Inferior parietal cortex (tissue), 1 donor: ENCODE results near the gene ARMH1.
"Not testable (repeated sequence)": the region's sequence is repeated elsewhere in the genome, so short reads cannot be mapped to it uniquely, and the experiment has no call there.

ENCODE experiments used
- DNase-seq: peaks from one replicate; pipeline ENCODE4 v3.0.0-alpha.2; 2016; ENCODE audit errors: extremely low spot score

The ARMH1 gene

DNA sequence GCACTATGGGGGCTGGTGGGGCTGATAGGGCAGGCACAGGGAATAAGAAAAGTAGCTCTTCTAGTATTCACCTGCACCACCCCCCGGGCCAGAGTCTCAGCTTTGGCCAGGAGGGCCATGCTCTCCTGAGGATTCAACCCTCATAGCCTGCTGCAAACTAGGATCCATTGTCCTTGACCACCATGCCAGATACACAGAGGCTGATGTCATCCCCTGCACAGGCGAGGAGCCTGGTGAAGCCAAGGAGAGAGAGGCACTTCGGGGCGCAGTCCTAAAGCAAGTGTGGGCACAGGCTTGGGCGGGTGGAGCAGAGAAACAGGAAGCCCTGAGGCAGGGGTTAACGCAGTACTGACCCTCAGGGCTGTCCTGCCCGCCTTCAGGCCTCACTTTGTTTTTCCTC, 29.7 kb upstream of the ARMH1 start:
- DNase-seq: no peak

DNA sequence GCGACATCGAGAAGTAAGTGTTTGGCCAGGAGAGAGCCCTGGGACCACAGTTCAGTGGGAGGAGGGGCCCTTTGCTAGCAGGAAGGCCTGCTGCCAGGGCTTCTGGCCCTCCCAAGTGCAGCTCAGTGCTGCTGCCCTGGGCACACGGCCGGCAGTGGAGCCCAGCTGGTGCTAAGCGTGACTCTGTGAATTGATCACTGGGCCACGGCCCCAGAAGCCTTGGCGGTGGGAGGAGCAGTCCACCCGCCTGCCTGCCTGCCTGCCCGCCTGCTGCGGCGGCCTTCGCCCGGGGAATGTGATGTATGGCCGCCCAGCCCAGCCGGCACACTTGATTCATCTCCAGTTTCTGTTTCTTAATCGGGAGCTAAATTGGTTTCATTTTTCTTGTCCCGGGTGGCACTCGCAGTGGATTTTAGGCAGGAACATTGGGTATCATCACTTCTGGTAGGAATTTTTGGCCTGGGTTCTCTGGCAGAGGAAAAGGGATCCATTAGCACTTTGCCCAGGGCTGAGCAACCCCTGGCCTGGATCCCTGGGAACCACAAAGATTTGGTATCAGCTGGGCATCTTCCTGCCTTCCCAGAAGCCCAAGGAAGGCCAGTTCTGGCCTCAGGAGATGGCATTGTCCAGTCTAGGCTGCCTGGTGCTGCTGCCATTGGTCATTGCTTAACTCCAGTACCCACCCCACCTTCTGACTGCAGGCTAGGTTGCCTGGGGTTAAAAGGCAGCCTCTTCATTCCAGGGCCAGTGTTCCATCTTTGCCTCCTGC, 28.9 kb upstream of the ARMH1 start:
- DNase-seq: peak; percentile 81

- no peak for DNase-seq
These were observed 28.0 kb upstream of the ARMH1 start for GRCh38 chr1:44646261-44647110.

DNA sequence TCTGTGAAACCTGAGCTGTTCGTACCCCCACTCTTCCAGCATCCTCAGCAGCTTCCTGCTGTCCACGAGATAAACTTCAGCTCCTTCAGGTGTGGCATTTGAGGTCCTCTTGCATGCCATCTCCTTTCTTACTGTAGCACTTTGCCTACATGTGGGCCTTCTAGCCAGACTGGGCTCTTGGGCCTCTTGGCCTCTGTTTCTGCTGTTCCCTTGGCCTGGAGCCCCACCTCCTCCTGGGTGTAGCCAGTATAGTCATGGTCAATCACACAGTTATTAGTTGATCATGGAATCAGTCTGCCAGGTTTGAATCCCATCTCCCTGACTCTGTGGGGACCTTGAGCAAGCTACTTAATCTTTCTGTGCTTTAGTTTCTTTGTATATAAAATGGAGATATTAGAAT, 26.6 kb upstream of the ARMH1 start:
- DNase-seq: no peak

GRCh38 chr1:44648529-44649250, 25.8 kb upstream of the ARMH1 start:
- no peak for DNase-seq

- DNase-seq: no peak
These were observed 24.7 kb upstream of the ARMH1 start for GRCh38 chr1:44649788-44650158.

- DNase-seq: no peak
These were observed 24.2 kb upstream of the ARMH1 start for GRCh38 chr1:44650159-44650831.

- DNase-seq: no peak
These were observed 23.4 kb upstream of the ARMH1 start for GRCh38 chr1:44651069-44651468.

DNA sequence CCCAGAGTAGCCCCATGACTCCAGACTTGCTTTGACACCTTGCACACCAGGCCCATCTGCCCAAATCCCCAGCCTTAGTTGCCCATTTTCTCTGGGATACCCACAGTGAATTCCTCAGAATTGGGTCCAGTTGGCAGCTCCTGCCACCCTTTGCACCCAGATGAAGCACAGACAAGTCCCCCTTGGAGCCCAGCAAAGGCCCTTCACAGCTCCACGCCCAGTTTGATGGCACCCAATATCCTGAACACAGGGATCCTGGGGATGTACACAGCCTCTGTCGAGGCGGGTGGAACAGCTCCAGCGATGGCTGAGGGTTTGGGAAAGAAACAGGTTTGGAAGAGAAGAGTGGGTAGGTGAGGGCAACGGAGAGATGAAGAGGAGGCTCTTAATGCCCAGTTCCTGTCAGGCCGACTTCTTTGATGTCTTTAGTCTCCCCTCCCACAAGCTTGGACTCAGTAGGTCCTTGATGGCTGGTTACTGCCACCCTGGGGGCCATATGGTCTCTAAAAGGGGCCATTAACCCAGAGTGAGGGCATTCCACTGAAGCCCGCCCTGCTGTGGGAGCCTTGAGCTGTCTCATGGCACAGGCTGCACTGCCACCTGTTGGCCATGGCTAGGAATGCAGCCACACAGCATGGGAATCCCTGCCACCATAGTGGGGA, 21.9 kb upstream of the ARMH1 start:
- peak; percentile 94 for DNase-seq

DNA sequence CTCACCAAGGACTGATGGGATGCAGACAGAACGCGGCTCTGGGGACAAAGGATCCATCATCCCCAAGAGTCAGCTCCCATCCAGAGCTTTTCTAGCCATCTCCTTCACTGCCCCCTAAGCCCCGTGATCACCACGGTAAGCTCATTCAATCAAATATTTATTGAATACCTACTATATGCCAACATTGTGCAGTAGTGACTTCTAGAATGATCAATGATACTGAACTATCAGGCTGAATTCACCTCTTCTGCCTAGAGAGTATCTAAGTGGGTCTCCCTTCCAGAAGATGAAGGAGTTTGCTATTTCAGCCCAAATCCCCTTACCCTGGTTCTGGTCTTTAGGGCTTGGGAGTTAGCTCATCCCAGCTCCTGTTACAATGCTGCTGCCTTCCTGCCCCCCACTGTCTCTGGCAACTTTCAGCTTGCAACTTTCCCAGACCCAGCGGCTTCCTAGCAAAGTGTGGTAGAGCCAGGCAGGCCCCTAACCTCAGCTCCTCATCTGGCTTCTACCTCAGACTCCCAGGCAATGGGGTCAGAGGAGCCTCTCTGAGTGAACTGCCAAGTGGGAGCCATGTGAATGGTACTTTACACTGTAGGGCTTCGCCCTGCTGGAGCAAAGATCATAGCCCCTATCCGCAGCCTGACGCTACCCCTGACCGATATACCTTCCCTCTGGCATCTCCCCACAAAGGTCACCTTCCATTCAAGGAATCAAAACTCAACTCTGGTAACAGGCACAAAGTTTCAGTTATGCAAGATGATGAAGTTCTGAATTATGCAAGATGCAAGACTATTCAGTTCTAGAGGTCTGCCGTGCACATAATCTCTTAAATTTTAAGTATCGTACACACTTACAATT, 21.2 kb upstream of the ARMH1 start:
- DNase-seq: no peak

DNA sequence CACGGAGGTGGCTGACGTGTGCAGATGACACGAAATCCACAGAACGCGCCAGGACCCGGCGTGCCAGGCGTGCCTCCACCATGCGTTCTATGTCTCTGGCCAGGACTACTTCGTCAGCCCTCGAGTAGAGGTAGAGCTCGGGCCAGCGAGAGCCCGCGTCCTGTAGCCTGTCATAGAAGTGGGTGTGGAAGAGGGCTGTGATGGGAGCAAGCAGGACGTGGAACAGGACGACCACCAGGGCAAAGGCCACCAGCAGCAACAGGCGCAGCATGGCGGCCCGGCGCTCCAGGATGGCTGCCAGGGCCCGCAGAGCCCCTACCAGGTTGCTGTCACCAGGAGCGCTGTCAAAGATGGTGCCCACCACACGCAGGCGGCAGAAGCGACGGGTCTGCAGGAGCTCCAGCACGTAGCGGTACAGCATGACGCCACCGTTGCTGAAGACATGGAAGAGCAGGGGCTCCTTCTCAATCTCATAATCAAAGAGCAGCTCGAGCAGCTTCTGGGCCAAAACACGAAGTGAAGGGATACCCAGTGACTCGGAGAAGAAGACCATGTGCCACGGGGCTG, 19.8 kb upstream of the ARMH1 start:
- DNase-seq: no peak

GRCh38 chr1:44655609-44656008, 18.9 kb upstream of the ARMH1 start:
- DNase-seq: no peak

DNA sequence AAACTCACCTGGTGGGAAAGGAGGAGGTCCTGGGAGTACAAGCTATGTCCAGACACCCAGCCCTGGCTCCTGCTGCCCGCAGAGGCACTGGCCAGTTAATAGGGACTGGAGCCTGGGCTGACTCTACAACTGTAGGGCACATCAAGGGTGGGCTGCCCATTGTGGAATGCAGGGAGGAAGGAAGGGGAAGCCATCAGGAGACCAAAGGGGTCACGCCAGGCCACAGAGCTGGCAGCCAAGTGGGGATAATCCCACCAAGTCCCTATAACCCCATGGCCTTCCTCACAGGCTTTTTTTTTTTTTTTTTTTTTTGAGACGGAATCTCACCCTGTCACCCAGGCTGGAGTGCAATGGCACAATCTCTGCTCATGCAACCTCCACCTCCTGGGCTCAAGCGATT, 14.9 kb upstream of the ARMH1 start:
- no peak for DNase-seq

GRCh38 chr1:44660176-44660575, 14.3 kb upstream of the ARMH1 start:
- DNase-seq: peak; percentile 60

DNA sequence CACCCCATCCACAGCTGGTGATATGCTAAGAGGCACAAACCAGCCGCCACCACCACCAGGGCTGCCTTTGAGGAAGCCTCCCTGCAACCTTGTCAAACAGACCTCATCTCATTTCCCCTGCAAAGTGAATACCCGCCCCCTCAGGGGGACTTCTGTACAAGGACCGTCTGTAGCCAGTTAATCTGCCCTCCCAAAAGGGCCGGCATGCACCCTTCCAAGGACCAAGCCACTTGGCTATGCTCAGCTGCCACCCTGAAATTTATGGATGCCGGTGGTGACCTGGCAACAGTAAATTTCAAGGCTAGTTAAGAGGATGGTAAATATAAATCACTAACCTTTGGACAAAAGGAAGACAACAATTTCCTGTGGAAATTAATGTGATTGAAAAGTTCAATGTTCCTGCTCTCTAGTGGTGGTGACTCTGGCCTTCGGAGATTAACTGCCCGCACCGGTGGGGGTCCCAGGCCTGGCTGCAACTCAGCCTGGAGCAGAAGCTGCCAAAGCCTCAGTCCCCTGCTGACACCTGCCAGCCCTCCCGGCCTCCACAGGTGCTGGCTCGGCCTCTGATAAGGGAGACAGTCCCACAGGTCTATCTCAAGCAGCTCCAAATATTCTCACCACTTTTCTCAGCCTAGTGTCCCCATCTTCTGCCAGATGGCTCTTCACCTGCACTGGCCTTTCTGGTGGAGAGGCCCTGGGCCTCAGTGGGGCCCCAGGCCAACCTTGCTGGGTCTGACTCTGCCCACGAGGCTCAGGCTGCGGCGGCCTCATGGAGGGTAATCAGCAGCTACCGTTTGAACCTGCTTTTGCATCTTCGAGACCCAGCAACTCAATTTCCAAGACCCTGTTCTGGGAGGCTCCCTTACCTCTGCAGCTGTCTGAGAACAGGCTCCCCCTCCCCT, 12.5 kb upstream of the ARMH1 start:
- no peak for DNase-seq

DNA sequence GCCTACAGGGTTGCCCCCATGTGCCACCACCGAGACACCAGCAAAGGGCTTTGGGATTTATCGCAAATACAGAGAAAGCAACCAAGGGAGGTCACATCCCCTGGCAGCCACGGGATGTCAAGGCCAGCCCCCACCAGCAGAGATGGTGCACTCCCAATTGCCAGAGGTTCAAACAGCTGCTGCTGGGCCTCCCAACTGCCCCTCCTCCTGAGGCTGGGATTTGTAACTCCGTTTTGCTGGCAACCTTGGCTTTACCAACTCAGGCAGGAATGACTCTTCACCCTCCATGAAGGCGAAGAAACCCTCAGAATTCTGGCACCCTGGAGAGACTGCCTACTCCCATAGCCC, 11.9 kb upstream of the ARMH1 start:
- DNase-seq: no peak

- no peak for DNase-seq
These were observed 11.1 kb upstream of the ARMH1 start for GRCh38 chr1:44663417-44663816.

DNA sequence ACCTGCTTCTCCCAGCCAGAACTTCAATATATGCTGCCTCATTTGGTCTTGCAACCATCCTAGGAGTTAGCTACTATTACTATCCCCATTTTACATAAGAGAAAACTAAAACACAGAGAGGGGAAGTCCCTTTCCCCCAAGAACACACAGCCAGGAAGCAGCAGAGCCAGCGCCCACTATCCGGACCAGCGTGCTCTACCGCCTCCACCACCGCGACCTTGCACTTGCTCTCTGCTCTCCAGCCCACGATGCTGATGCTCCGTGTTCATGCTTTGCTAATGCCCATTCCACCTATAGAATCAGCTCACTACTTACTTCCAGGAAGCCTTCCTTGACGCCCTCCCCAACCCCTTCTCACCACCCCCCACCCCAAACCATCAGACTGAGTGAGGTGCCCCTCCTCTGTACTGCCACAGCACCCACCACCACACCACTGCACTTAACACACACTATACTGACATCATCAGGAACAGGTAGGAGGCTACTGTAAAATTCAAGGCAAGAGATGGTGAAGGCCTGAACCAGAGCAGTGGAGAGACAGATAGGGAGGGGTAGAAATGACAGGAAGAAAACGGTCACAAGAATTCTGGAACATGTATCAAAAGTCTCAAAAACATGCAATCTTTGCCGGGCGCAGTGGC, 9.7 kb upstream of the ARMH1 start:
- DNase-seq: no peak

DNA sequence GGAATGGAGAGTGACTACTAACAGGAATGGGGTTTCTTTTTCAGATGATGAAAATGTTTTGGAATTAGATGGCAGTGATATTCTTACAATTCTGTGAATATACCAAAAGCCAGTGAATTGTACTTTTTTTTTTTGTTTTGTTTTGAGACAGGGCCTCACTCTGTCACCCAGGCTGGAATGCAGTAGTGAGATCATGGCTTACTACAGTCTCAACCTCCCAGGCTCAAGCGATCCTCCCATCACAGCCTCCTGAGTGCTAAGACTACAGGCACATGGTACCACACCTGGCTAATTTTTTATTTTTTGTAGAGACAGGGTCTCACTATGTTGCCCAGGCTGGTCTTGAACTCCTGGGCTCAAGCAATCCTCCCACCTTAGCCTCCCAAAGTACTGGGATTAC, 7.8 kb upstream of the ARMH1 start:
- DNase-seq: not testable (repeated sequence)
